OCI-LY7 (cell line): ENCODE measurements around the gene SPPL3. TPM values are rescaled to one million over a fixed set of nuclear protein-coding genes. Genes with fewer than 3 reads are reported as not detected.
A peak's percentile ranks its signal among the peaks of the same experiment; 100 is the strongest.

Experiments
- BruUV-seq: library from RNA; stranded (reverse); fragments of 400-500 nt; replicated peaks from 2 replicates; lab custom pipeline; 2021; lab: Mats Ljungman, UMichigan
- CTCF ChIA-PET: fragments of 300-600 bp; sonication (Branson Sonifier 250); formaldehyde crosslinking; loops from one replicate; lab custom pipeline; 2022; ENCODE audit warnings: antibody characterized with exemption; ENCODE audit not compliant: unreplicated experiment; lab: Charles Lee
- POLR2A ChIA-PET: fragments of 300-600 bp; sonication (Branson Sonifier 250); formaldehyde crosslinking; loops from one replicate; lab custom pipeline; 2022; ENCODE audit warnings: antibody characterized with exemption; lab: Charles Lee
- DNase-seq: peaks from one replicate; pipeline ENCODE4 v3.0.0-alpha.2; 2015; ENCODE audit warnings: low spot score
- H2AFZ ChIP-seq: fragments of 200-600 bp; sonication (generic), shearing (Covaris generic); 2 replicates; pipeline ENCODE4 v1.6.1; 2014; ENCODE audit warnings: mild to moderate bottlenecking, antibody characterized with exemption, low read length, moderate library complexity
- H3K27ac ChIP-seq: fragments of 200-600 bp; sonication (generic); 2 replicates; pipeline ENCODE4 v1.5.1; 2014; ENCODE audit warnings: mixed run types, low read depth, mild to moderate bottlenecking, moderate library complexity, low read length, inconsistent platforms; ENCODE audit not compliant: poor library complexity, severe bottlenecking
- H3K36me3 ChIP-seq: fragments of 200-600 bp; sonication (generic); 2 replicates; pipeline ENCODE4 v1.6.1; 2014; ENCODE audit warnings: mild to moderate bottlenecking, antibody characterized with exemption, low read length, moderate library complexity, mixed read lengths; ENCODE audit not compliant: insufficient read depth
- H3K4me1 ChIP-seq: fragments of 200-600 bp; sonication (generic); 2 replicates; pipeline ENCODE4 v1.5.1; 2014; ENCODE audit warnings: mild to moderate bottlenecking, low read length; ENCODE audit not compliant: insufficient read depth, poor library complexity, severe bottlenecking
- H3K4me2 ChIP-seq: fragments of 200-600 bp; sonication (generic); 2 replicates; pipeline ENCODE4 v1.6.1; 2014; ENCODE audit warnings: mild to moderate bottlenecking, low read length
- H3K4me3 ChIP-seq: fragments of 200-600 bp; sonication (generic); 2 replicates; pipeline ENCODE4 v1.5.1; 2014; ENCODE audit warnings: mild to moderate bottlenecking, low read depth, low read length; ENCODE audit not compliant: poor library complexity, severe bottlenecking
- H3K79me2 ChIP-seq: fragments of 200-600 bp; sonication (generic); 2 replicates; pipeline ENCODE4 v1.6.1; 2016; ENCODE audit warnings: low read depth, mild to moderate bottlenecking, low read length, moderate library complexity, mixed read lengths; ENCODE audit not compliant: insufficient read depth
- H3K9me2 ChIP-seq: fragments of 200-600 bp; sonication (generic); 2 replicates; pipeline ENCODE4 v1.6.1; 2016; ENCODE audit warnings: mild to moderate bottlenecking, low read length, mixed read lengths; ENCODE audit not compliant: insufficient read depth
- H3K9me3 ChIP-seq: fragments of 200-600 bp; sonication (generic); 2 replicates; pipeline ENCODE4 v1.6.1; 2014; ENCODE audit warnings: mild to moderate bottlenecking, mixed run types, low read length, mixed read lengths
- H4K20me1 ChIP-seq: fragments of 200-600 bp; sonication (generic); 2 replicates; pipeline ENCODE4 v1.6.1; 2014; ENCODE audit warnings: mild to moderate bottlenecking, antibody characterized with exemption, low read length, moderate library complexity, mixed read lengths; ENCODE audit not compliant: insufficient read depth
- EZH2phosphoT487 ChIP-seq: fragments of 200-600 bp; sonication (generic); IDR thresholded peaks from 2 replicates; pipeline ENCODE4 v1.6.1; 2018; ENCODE audit warnings: low read depth, borderline replicate concordance, mild to moderate bottlenecking, mixed run types, antibody characterized with exemption, low read length, moderate library complexity, mixed read lengths
- intact Hi-C: fragments of 100-400 bp; cut with micrococcal nuclease; formaldehyde crosslinking; loops from one replicate; pipeline ENCODE4 v1.10.0; 2022; ENCODE audit not compliant: unreplicated experiment
- total RNA-seq, 2 experiments: library from RNA; depleted of rRNA in 1 of 2; stranded (reverse); fragments of >200 nt in 1 of 2; shearing (Covaris generic) in 1 of 2; gene quantifications; 2 replicates each; pipeline ENCODE4 v1.2.3, GENCODE V29; 2014 to 2022
- TF ChIP-seq, protein P1 (sequence below): fragments of 200-600 bp; sonication (generic); conservative IDR thresholded peaks from 2 replicates; pipeline ENCODE4 v1.5.1; 2014; ENCODE audit warnings: mild to moderate bottlenecking, antibody characterized with exemption, low read length, moderate library complexity, mixed read lengths

SPPL3 gene
- total RNA-seq, 2 experiments from 2014 or later, result 8.6 to 36.6 TPM

DNA sequence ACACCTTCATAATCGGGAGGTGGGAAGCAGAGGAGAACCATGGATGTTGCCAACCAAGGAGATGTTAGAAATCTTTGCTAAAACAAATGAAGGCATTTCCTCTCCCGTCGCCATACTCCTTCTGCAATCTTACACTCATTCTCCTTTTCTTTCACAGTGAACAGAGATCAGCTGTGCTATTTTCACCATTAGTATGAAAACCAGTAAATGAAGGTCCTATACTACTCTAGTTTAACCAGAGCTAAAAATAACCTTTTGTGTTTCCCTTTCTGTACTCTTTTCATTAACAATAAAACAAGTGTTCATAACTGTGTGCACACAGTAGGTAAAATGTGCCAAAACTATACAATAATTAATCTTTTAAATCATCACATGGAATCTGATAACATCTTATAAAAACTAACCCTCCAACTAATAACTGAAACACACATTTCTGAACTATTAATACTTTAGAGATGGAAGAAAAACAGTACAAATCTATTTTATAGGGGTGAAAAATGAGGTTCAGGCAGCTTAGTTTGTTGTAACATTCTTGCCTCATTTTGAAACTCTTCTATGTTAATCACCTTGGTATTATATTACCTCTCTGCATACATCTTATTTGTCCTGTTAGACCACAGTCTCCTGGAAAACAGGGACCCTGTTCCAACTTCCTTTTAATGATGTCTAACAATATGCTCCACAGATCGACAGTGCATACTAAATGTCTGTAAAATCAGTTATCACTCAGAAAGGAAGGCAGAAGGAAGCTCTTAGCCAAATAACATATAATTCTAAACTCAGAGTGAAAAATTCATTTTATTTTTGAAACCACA is 69.5 kb downstream of the SPPL3 start:
- no peak overlapping the region for H3K27ac ChIP-seq

DNA sequence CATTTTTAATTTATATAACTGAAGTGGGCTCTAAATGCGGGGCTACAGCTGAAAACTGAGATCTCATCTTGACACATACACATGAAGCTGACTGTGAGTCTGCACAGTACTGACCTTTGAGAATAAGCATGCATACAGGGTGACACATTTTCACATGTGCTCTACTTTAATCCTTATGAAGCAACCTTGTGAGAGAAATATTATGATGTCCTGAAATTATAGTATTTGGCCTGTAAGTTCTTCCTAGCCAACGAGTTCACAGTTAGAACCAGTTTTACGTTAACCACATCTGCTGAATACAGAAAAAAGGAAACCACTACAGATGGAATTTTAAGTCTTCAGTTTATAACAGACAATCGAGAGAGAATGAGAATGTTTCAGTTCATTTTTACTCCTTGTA is 70.3 kb downstream of the SPPL3 start:
- H3K79me2 ChIP-seq, result peaks cover 10% of the 10 kb centered on the region; the same call in 1 of the 2 replicates
- no peaks in the 10 kb centered on the region for H3K9me3 ChIP-seq
- ChIA-PET CTCF (no interaction called here), POLR2A (interaction anchor here (0.9 to 6.6 kb wide), 3 partner anchors 14 to 57 kb away, joined by 7 to 36 read pairs (median 7); no protein-coding TSS in a partner anchor)
- H2AFZ ChIP-seq, result no peak overlapping the region
- peak overlapping the region; percentile 40; the same call in 1 of the 2 replicates for H3K4me2 ChIP-seq
- no peak for TF ChIP-seq EZH2phosphoT487
- TF ChIP-seq, protein P1, sequence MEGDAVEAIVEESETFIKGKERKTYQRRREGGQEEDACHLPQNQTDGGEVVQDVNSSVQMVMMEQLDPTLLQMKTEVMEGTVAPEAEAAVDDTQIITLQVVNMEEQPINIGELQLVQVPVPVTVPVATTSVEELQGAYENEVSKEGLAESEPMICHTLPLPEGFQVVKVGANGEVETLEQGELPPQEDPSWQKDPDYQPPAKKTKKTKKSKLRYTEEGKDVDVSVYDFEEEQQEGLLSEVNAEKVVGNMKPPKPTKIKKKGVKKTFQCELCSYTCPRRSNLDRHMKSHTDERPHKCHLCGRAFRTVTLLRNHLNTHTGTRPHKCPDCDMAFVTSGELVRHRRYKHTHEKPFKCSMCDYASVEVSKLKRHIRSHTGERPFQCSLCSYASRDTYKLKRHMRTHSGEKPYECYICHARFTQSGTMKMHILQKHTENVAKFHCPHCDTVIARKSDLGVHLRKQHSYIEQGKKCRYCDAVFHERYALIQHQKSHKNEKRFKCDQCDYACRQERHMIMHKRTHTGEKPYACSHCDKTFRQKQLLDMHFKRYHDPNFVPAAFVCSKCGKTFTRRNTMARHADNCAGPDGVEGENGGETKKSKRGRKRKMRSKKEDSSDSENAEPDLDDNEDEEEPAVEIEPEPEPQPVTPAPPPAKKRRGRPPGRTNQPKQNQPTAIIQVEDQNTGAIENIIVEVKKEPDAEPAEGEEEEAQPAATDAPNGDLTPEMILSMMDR, result no peak
- no peak overlapping the region for H3K27ac ChIP-seq
- peaks cover 19% of the 10 kb centered on the region for H4K20me1 ChIP-seq
- DNase-seq, result no peak
- intact Hi-C loops, result no loop called here
- H3K4me1 ChIP-seq, result peaks cover 32% of the 10 kb centered on the region
- H3K36me3 ChIP-seq, result peaks cover 7% of the 10 kb centered on the region
- H3K4me3 ChIP-seq, result no peak overlapping the region
- no TSS peak for BruUV-seq
- no peaks in the 10 kb centered on the region for H3K9me2 ChIP-seq

More for the DNA sequence above, 69.5 kb downstream of the SPPL3 start:
- CTCF ChIA-PET, result no interaction called here
- H3K4me2 ChIP-seq, result peak overlapping the region; percentile 40
- no peak overlapping the region for H3K4me3 ChIP-seq
- no peak overlapping the region for H2AFZ ChIP-seq
- TF ChIP-seq, protein P1, result no peak
- no peak for TF ChIP-seq EZH2phosphoT487
- no peaks in the 10 kb centered on the region for H3K9me2 ChIP-seq
- peaks cover 26% of the 10 kb centered on the region for H3K4me1 ChIP-seq
- intact Hi-C loops, result no loop called here
- H3K36me3 ChIP-seq, result peaks cover 3% of the 10 kb centered on the region; the same call in 1 of the 2 replicates
- no peaks in the 10 kb centered on the region for H3K9me3 ChIP-seq
- POLR2A ChIA-PET, result interaction anchor here (0.5 to 6.6 kb wide), 2 partner anchors 13 to 188 kb away, joined by 4 to 36 read pairs; no protein-coding TSS in a partner anchor
- DNase-seq, result no peak
- BruUV-seq, result no TSS peak
- peaks cover 14% of the 10 kb centered on the region; the same call in 1 of the 2 replicates for H3K79me2 ChIP-seq
- H4K20me1 ChIP-seq, result peaks cover 19% of the 10 kb centered on the region
